Measurements from ENCODE around the gene SLC38A10. TPM values are rescaled to one million over a fixed set of nuclear protein-coding genes. Genes with fewer than 3 reads are reported as not detected.

SLC38A10 gene
- total and polyA plus RNA-seq, 2 experiments from 2014 or later = 58.6 to 133 TPM

GRCh38 chr17:81197831-81198490, 97.1 kb downstream of the SLC38A10 start:
- TF ChIP-seq EZH2 (IDR thresholded peaks at IDR 0.05; ENCODE audit: insufficient read depth, poor library complexity, severe bottlenecking) (no peak), EZH2phosphoT487 (IDR thresholded peaks at IDR 0.05; ENCODE audit: insufficient read depth, low read depth) (no peak)
- H4K20me1 ChIP-seq (ENCODE audit: insufficient read depth) = no peaks in the 10 kb centered on the region
- no peak overlapping the region for H3K4me2 ChIP-seq (ENCODE audit: unreplicated experiment)
- 91% methylated on average over 20 to 21 of the region's 21 CpGs for WGBS, 2 experiments (ENCODE audit: low coverage in 1 of 2, low lambda C conversion rate in 2 of 2, missing lambda C conversion rate in 2 of 2)
- no peaks in the 10 kb centered on the region for H3K79me2 ChIP-seq (ENCODE audit: insufficient read depth)
- H3K36me3 ChIP-seq (ENCODE audit: low read depth) = no peaks in the 10 kb centered on the region
- H3K4me1 ChIP-seq (ENCODE audit: insufficient read depth) = no peaks in the 10 kb centered on the region
- H3K4me3 ChIP-seq = no peak overlapping the region
- H3K9me2 ChIP-seq (ENCODE audit: insufficient read depth) = no peaks in the 10 kb centered on the region
- in situ Hi-C loops (cut with MboI) = no loop called here
- DNase-seq = no peak
- H3F3A ChIP-seq (ENCODE audit: insufficient read depth) = no peaks in the 10 kb centered on the region
- no peaks in the 10 kb centered on the region for H3K27me3 ChIP-seq (replicated peaks; ENCODE audit: insufficient read depth)
- H3K27ac ChIP-seq = no peak overlapping the region
- H3K9me3 ChIP-seq (ENCODE audit: low read depth) = no peaks in the 10 kb centered on the region
- H2AFZ ChIP-seq = no peak overlapping the region
- H3K9ac ChIP-seq = no peak overlapping the region

- in situ Hi-C loops (cut with MboI) = no loop called here
These were observed 97.7 kb downstream of the SLC38A10 start for GRCh38 chr17:81197409-81197795.

GRCh38 chr17:81196505-81197408, 98.3 kb downstream of the SLC38A10 start:
- DNase-seq = no peak
- H3K27me3 ChIP-seq (replicated peaks; ENCODE audit: insufficient read depth) = no peaks in the 10 kb centered on the region
- no peak overlapping the region for H3K4me3 ChIP-seq
- no peaks in the 10 kb centered on the region for H3K9me2 ChIP-seq (ENCODE audit: insufficient read depth)
- H3K9me3 ChIP-seq (ENCODE audit: low read depth) = no peaks in the 10 kb centered on the region
- in situ Hi-C loops (cut with MboI) = no loop called here
- no peaks in the 10 kb centered on the region for H3K79me2 ChIP-seq (ENCODE audit: insufficient read depth)
- H2AFZ ChIP-seq = no peak overlapping the region
- no peaks in the 10 kb centered on the region for H3K36me3 ChIP-seq (ENCODE audit: low read depth)
- no peak overlapping the region for H3K4me2 ChIP-seq (ENCODE audit: unreplicated experiment)
- no peaks in the 10 kb centered on the region for H3K4me1 ChIP-seq (ENCODE audit: insufficient read depth)
- H3K9ac ChIP-seq = no peak overlapping the region
- TF ChIP-seq EZH2phosphoT487 (IDR thresholded peaks at IDR 0.05; ENCODE audit: insufficient read depth, low read depth) (no peak), EZH2 (IDR thresholded peaks at IDR 0.05; ENCODE audit: insufficient read depth, poor library complexity, severe bottlenecking) (no peak)
- WGBS, 2 experiments (ENCODE audit: low coverage in 1 of 2, low lambda C conversion rate in 2 of 2, missing lambda C conversion rate in 2 of 2) = 93 to 94% methylated on average over 29 to 45 of the region's 45 CpGs
- no peaks in the 10 kb centered on the region for H4K20me1 ChIP-seq (ENCODE audit: insufficient read depth)
- H3F3A ChIP-seq (ENCODE audit: insufficient read depth) = no peaks in the 10 kb centered on the region
- no peak overlapping the region for H3K27ac ChIP-seq

More at GRCh38 chr17:81197409-81197795, 97.7 kb downstream of the SLC38A10 start:
- Histone ChIP-seq H3K9ac (no peak overlapping the region), H3K9me3 (ENCODE audit: low read depth) (no peaks in the 10 kb centered on the region), H3K79me2 (ENCODE audit: insufficient read depth) (no peaks in the 10 kb centered on the region), H3K27ac (no peak overlapping the region), H4K20me1 (ENCODE audit: insufficient read depth) (no peaks in the 10 kb centered on the region), H3K4me2 (ENCODE audit: unreplicated experiment) (no peak overlapping the region), H3K9me2 (ENCODE audit: insufficient read depth) (no peaks in the 10 kb centered on the region), H3F3A (ENCODE audit: insufficient read depth) (no peaks in the 10 kb centered on the region), H3K4me3 (no peak overlapping the region), H3K36me3 (ENCODE audit: low read depth) (no peaks in the 10 kb centered on the region), H3K27me3 (replicated peaks; ENCODE audit: insufficient read depth) (no peaks in the 10 kb centered on the region), H3K4me1 (ENCODE audit: insufficient read depth) (no peaks in the 10 kb centered on the region), H2AFZ (no peak overlapping the region)
- WGBS, 2 experiments (ENCODE audit: low coverage in 1 of 2, low lambda C conversion rate in 2 of 2, missing lambda C conversion rate in 2 of 2) = 88 to 98% methylated on average over 5 to 9 of the region's 14 CpGs
- DNase-seq = no peak
- TF ChIP-seq EZH2phosphoT487 (IDR thresholded peaks at IDR 0.05; ENCODE audit: insufficient read depth, low read depth) (no peak), EZH2 (IDR thresholded peaks at IDR 0.05; ENCODE audit: insufficient read depth, poor library complexity, severe bottlenecking) (no peak)

GRCh38 chr17:81195941-81196495, 99.1 kb downstream of the SLC38A10 start:
- no peak overlapping the region for H3K9ac ChIP-seq
- H3K27me3 ChIP-seq (replicated peaks; ENCODE audit: insufficient read depth) = no peaks in the 10 kb centered on the region
- no peaks in the 10 kb centered on the region for H3K36me3 ChIP-seq (ENCODE audit: low read depth)
- H3K4me1 ChIP-seq (ENCODE audit: insufficient read depth) = no peaks in the 10 kb centered on the region
- no peaks in the 10 kb centered on the region for H3K9me3 ChIP-seq (ENCODE audit: low read depth)
- no peak for TF ChIP-seq EZH2 (IDR thresholded peaks at IDR 0.05; ENCODE audit: insufficient read depth, poor library complexity, severe bottlenecking)
- TF ChIP-seq EZH2phosphoT487 (IDR thresholded peaks at IDR 0.05; ENCODE audit: insufficient read depth, low read depth) = no peak
- H3K4me3 ChIP-seq = no peak overlapping the region
- no peaks in the 10 kb centered on the region for H3F3A ChIP-seq (ENCODE audit: insufficient read depth)
- no peaks in the 10 kb centered on the region for H3K9me2 ChIP-seq (ENCODE audit: insufficient read depth)
- in situ Hi-C loops (cut with MboI) = no loop called here
- no peak overlapping the region for H3K27ac ChIP-seq
- 78 to 82% methylated on average over 14 of the region's 14 CpGs for WGBS, 2 experiments (ENCODE audit: low coverage in 1 of 2, low lambda C conversion rate in 2 of 2, missing lambda C conversion rate in 2 of 2)
- H3K4me2 ChIP-seq (ENCODE audit: unreplicated experiment) = no peak overlapping the region
- H2AFZ ChIP-seq = no peak overlapping the region
- no peaks in the 10 kb centered on the region for H3K79me2 ChIP-seq (ENCODE audit: insufficient read depth)
- H4K20me1 ChIP-seq (ENCODE audit: insufficient read depth) = no peaks in the 10 kb centered on the region
- DNase-seq = no peak

Other genes starting within 250 kb of the SLC38A10 start
- not detected in 2 replicates for gene PVALEF, start 129.8 kb downstream of the SLC38A10 start, total RNA-seq (2014; rRNA removed; shearing (Covaris generic))
- gene PVALEF, start 129.8 kb downstream of the SLC38A10 start, polyA plus RNA-seq (2016; fragmentation: Nextera tagmentation; extraction: Ambion mirVana) = not detected in 2 replicates
- gene AATK, start 129.1 kb downstream of the SLC38A10 start, total RNA-seq (2014; rRNA removed; shearing (Covaris generic)) = 1.6 and 4.0 TPM in 2 replicates
- gene AATK, start 129.1 kb downstream of the SLC38A10 start, polyA plus RNA-seq (2016; fragmentation: Nextera tagmentation; extraction: Ambion mirVana) = 0.18 and 0.25 TPM in 2 replicates
- 8.0 and 14.2 TPM in 2 replicates for gene CEP131, start 72.3 kb downstream of the SLC38A10 start, total RNA-seq (2014; rRNA removed; shearing (Covaris generic))
- gene CEP131, start 72.3 kb downstream of the SLC38A10 start, polyA plus RNA-seq (2016; fragmentation: Nextera tagmentation; extraction: Ambion mirVana) = 5.6 and 6.1 TPM in 2 replicates
- 16.1 and 24.4 TPM in 2 replicates for gene TEPSIN, start 56.3 kb downstream of the SLC38A10 start, total RNA-seq (2014; rRNA removed; shearing (Covaris generic))
- gene TEPSIN, start 56.3 kb downstream of the SLC38A10 start, polyA plus RNA-seq (2016; fragmentation: Nextera tagmentation; extraction: Ambion mirVana) = 2.2 and 2.7 TPM in 2 replicates
- gene NDUFAF8, start 56.0 kb downstream of the SLC38A10 start, total RNA-seq (2014; rRNA removed; shearing (Covaris generic)) = 17.2 and 53.1 TPM in 2 replicates
- 134 and 136 TPM in 2 replicates for gene NDUFAF8, start 56.0 kb downstream of the SLC38A10 start, polyA plus RNA-seq (2016; fragmentation: Nextera tagmentation; extraction: Ambion mirVana)
- gene BAHCC1, start 100.2 kb upstream of the SLC38A10 start, total RNA-seq (2014; rRNA removed; shearing (Covaris generic)) = 3.0 and 5.2 TPM in 2 replicates
- gene BAHCC1, start 100.2 kb upstream of the SLC38A10 start, polyA plus RNA-seq (2016; fragmentation: Nextera tagmentation; extraction: Ambion mirVana) = 0.91 and 1.3 TPM in 2 replicates
- gene ACTG1, start 217.5 kb upstream of the SLC38A10 start, total RNA-seq (2014; rRNA removed; shearing (Covaris generic)) = 8,476 and 9,349 TPM in 2 replicates
- 3,778 and 3,933 TPM in 2 replicates for gene ACTG1, start 217.5 kb upstream of the SLC38A10 start, polyA plus RNA-seq (2016; fragmentation: Nextera tagmentation; extraction: Ambion mirVana)
- gene FSCN2, start 233.1 kb upstream of the SLC38A10 start, total RNA-seq (2014; rRNA removed; shearing (Covaris generic)) = 2.3 and 3.2 TPM in 2 replicates
- 0.23 and 0.48 TPM in 2 replicates for gene FSCN2, start 233.1 kb upstream of the SLC38A10 start, polyA plus RNA-seq (2016; fragmentation: Nextera tagmentation; extraction: Ambion mirVana)